ENCODE measurements around the gene MEOX2. TPM values are rescaled to one million over a fixed set of nuclear protein-coding genes. Genes with fewer than 3 reads are reported as not detected.

Gene MEOX2
- total RNA-seq, 1 experiment from 2014 or later = not detected

GRCh38 chr7:15703732-15704131, 17.2 kb upstream of the MEOX2 start:
- H3K79me2 ChIP-seq (ENCODE audit: insufficient read depth, low read length) = no peaks in the 10 kb centered on the region
- H3K4me2 ChIP-seq (ENCODE audit: low read length) = no peak overlapping the region
- H3K9me3 ChIP-seq (ENCODE audit: control insufficient read depth in 1 of 2, insufficient read depth in 1 of 2, low read depth in 1 of 2, low read length in 2 of 2) = no peaks in the 10 kb centered on the region
- no peak overlapping the region for H2AFZ ChIP-seq (ENCODE audit: low read depth, low read length, poor library complexity, severe bottlenecking)
- intact Hi-C loops (cut with micrococcal nuclease) = no loop called here
- H3K4me3 ChIP-seq (replicated peaks in 1 of 2; ENCODE audit: low read depth in 1 of 2, low read length in 2 of 2) = no peak overlapping the region
- TF ChIP-seq POLR2AphosphoS5 (IDR thresholded peaks at IDR 0.05; ENCODE audit: low read depth, low read length) (no peak), ELF1 (IDR thresholded peaks at IDR 0.05; ENCODE audit: borderline replicate concordance, low read depth) (no peak), JUND (IDR thresholded peaks at IDR 0.05) (no peak), REST (IDR thresholded peaks at IDR 0.05; ENCODE audit: low read depth) (no peak), FOSL1 (IDR thresholded peaks at IDR 0.05; ENCODE audit: low read depth) (no peak), EZH2 (IDR thresholded peaks at IDR 0.05) (no peak), SRF (IDR thresholded peaks at IDR 0.05; ENCODE audit: low read depth) (no peak), CTCF (IDR thresholded peaks at IDR 0.05 in 2 of 3, conservative IDR thresholded peaks at IDR 0.05 in 1 of 3; ENCODE audit: borderline replicate concordance in 1 of 3, insufficient read depth in 1 of 3, low read depth in 2 of 3, low read length in 2 of 3) (no peak), MAX (IDR thresholded peaks at IDR 0.05) (no peak), EGR1 (IDR thresholded peaks at IDR 0.05; ENCODE audit: low read depth) (no peak), CBX3 (IDR thresholded peaks at IDR 0.05; ENCODE audit: low read depth) (no peak)
- ATAC-seq = no peak
- H3K36me3 ChIP-seq (ENCODE audit: control insufficient read depth in 1 of 2, insufficient read depth in 2 of 2, low read length in 2 of 2) = no peaks in the 10 kb centered on the region
- no peaks in the 10 kb centered on the region for H4K20me1 ChIP-seq (ENCODE audit: insufficient read depth)
- CTCF ChIA-PET = interaction anchor here (0.6 kb wide), 1 partner anchor 11 kb away, joined by 3 read pairs; no protein-coding TSS in a partner anchor
- no TSS peak for BruUV-seq (replicated peaks)
- H3K27ac ChIP-seq (ENCODE audit: low read depth, low read length) = no peak overlapping the region
- H3K4me1 ChIP-seq (ENCODE audit: control insufficient read depth in 1 of 2, insufficient read depth in 2 of 2, low read length in 2 of 2) = no peaks in the 10 kb centered on the region
- H3K9ac ChIP-seq (ENCODE audit: low read length) = no peak overlapping the region
- no peaks in the 10 kb centered on the region for H3K9me2 ChIP-seq (ENCODE audit: insufficient read depth)
- H3K27me3 ChIP-seq (ENCODE audit: insufficient read depth, low read length) = no peaks in the 10 kb centered on the region
- DNase-seq (ENCODE audit: low read depth, low spot score) = no peak
- RAD21 ChIA-PET (ENCODE audit: low non-redundant PET in 1 of 2, low total read pairs in 2 of 2, uncharacterized antibody in 2 of 2, unreplicated experiment in 2 of 2) = no interaction called here
- POLR2A ChIA-PET = no interaction called here
